Heart right ventricle (tissue), 16 donors: ENCODE results near the gene TTLL5. TPM values are rescaled to one million over a fixed set of nuclear protein-coding genes. Genes with fewer than 3 reads are reported as not detected.

Experiments
- ATAC-seq, 8 donors: fragments of 200-7000 bp; cut with Tn5 transposase; one replicate each; pipeline ENCODE4 v1.9.1; 2020; ENCODE audit warnings: mild to moderate bottlenecking in 8 of 8, moderate library complexity in 8 of 8, moderate number of reproducible peaks in 1 of 8
- DNase-seq, 2 donors: peaks; one replicate each; pipeline ENCODE4 v3.0.0-alpha.2; 2020
- H3K27ac ChIP-seq, 10 donors: fragments of 200-600 bp; sonication (generic) in 2 of 10; one replicate each; pipeline versions ENCODE4 v1.5.0 to v1.8.0; 2020 to 2022; ENCODE audit warnings: mild to moderate bottlenecking in 3 of 10
- H3K27me3 ChIP-seq, 7 donors: fragments of 200-600 bp; one replicate each; pipeline ENCODE4 v1.8.0; 2021 to 2022; ENCODE audit warnings: mild to moderate bottlenecking in 2 of 7
- H3K36me3 ChIP-seq, 9 donors: fragments of 200-600 bp; sonication (generic) in 1 of 9; one replicate each; pipeline versions ENCODE4 v1.5.0 to v1.8.0; 2020 to 2022; ENCODE audit warnings: mild to moderate bottlenecking in 2 of 9
- H3K4me1 ChIP-seq, 9 donors: fragments of 200-600 bp; sonication (generic) in 1 of 9; one replicate each; pipeline versions ENCODE4 v1.5.0 to v1.8.0; 2020 to 2022; ENCODE audit warnings: mild to moderate bottlenecking in 4 of 9
- H3K4me3 ChIP-seq, 10 donors: fragments of 200-600 bp; sonication (generic) in 2 of 10; one replicate each; pipeline versions ENCODE4 v1.5.0 to v1.8.0; 2020 to 2022; ENCODE audit warnings: mild to moderate bottlenecking in 7 of 10, moderate library complexity in 2 of 10
- H3K9me3 ChIP-seq, 11 donors: fragments of 200-600 bp in 10 of 11; sonication (generic) in 2 of 11; one replicate each; pipeline versions ENCODE4 v1.5.0 to v1.8.0; 2013 to 2022; ENCODE audit warnings: mild to moderate bottlenecking in 2 of 11, control low read depth in 1 of 11, moderate library complexity in 1 of 11
- CTCF ChIP-seq, 9 donors: fragments of 200-600 bp; sonication (generic) in 2 of 9; IDR thresholded peaks; one replicate each; pipeline versions ENCODE4 v1.5.0 to v1.8.0; 2021 to 2022; ENCODE audit warnings: antibody characterized with exemption in 9 of 9, mild to moderate bottlenecking in 5 of 9, moderate library complexity in 1 of 9
- WGBS, 2 donors: extraction: QIAGEN DNeasy Blood & Tissue Kit; methylation state at CpG; one replicate each; pipeline ENCODE4 v1.1.7; 2013; ENCODE audit warnings: inconsistent platforms in 1 of 2; 5-methylcytosine and 5-hydroxymethylcytosine counted together
- intact Hi-C, 10 donors: fragments of 100-400 bp; cut with DNase I; formaldehyde crosslinking; loops; one replicate each; pipeline versions ENCODE4 v1.11.1 to v1.14.2; 2022
- polyA plus RNA-seq, 2 donors: library from polyadenylated mRNA; stranded (reverse); fragments of 200-250 nt; gene quantifications; one replicate each; pipeline ENCODE4 v1.2.3, GENCODE V29; 2013
- total RNA-seq, 10 donors: library from RNA; stranded (reverse); fragmentation: NEBNext Ultra II Directional in 3 of 10; extraction: Animal tissue kit (Norgen Biotek cat#: 25700) in 3 of 10; gene quantifications; one replicate each; pipeline versions ENCODE4 v1.2.1 to v1.2.4, GENCODE V29; 2021 to 2023
- donor health status: Arrhythmogenic right ventricular cardiomyopathy.
- donor health status: ischemic (EF 13 %, LVEDD 7.1; RV severe dilation, severe dysfunction).
- donor health status: healthy with polysubstance abuse.
- donor health status: DM: no; HTN: yes; CAD: no.
- donor health status: DM: no; HTN: no; CAD: no.
- donor health status: ischemic (EF 25% LVEDD 6.9; RV normal size, moderate dysfunction).
- donor health status: ischemic (EF 25% LVEDD 5.7; RV mildly dilated, moderate dysfunction).
- donor health status: healthy.
- donor health status: DM: yes; HTN: yes; CAD: no.
- donor health status: Ischemic cardiomyopathy.
- donor health status: ischemic (EF 35%, LVEDD 5.7; RV mildly dilated, moderate dysfunction).
- donor health status: nonischemic (EF 11% LVEDD 7.7; RV severe dilation, severe dysfunction).
- donor health status: DM: yes; HTN: yes; CAD: no.
- donor health status: PGD.
- donor health status: ischemic (EF 29% LVEDD 5.4; RV normal size, mild dysfunction).
- donor health status: nonischemic (EF 23%, LVEDD 6.1; RV moderate dilation, normal function).

TTLL5 gene
- total and polyA plus RNA-seq, 12 donors = 5.6 to 24.7 (median 17.6) TPM

GRCh38 chr14:75981426-75982265 lies 320.6 kb downstream of the TTLL5 start, which contains the start of gene TGFB3:
Gene TGFB3, minus strand, starts transcription at chr14:75981995. Its CDS starts 1,102 bp downstream, at chr14:75980893.
- Histone ChIP-seq H3K9me3 (no peaks in the 10 kb centered on the region), H3K27me3 (no peaks in the 10 kb centered on the region), H3K4me3 (peak within 1 kb of the TSS; percentile 60 to 92 (median 78)), H3K4me1 (peaks cover 0 to 76% (median 37%) of the 10 kb centered on the region in 9 donors), H3K36me3 (no peaks in the 10 kb centered on the region), H3K27ac (peak within 1 kb of the TSS; percentile 88 to 98 (median 96))
- DNase-seq (peak; percentile 73 to 89), ATAC-seq (peak; percentile 68 to 79 (median 74))
- intact Hi-C loops = loop anchor here in 9 of 10 donors (1.0 to 10.0 kb wide), 16 partner anchors 74 to 276 kb away; no protein-coding TSS in a partner anchor
- TF ChIP-seq CTCF (IDR thresholded peaks at IDR 0.05) = no peak
- WGBS, 2 donors = 1% methylated on average over 26 of the region's 26 CpGs

- 1% methylated on average over 74 to 76 of the region's 77 CpGs for WGBS, 2 donors
- peak overlapping the region; percentile 88 to 98 (median 96) for H3K27ac ChIP-seq
- DNase-seq (peak; percentile 84 to 87), ATAC-seq (peak; percentile 60 to 82 (median 70))
- H3K36me3 ChIP-seq = no peaks in the 10 kb centered on the region
- H3K4me1 ChIP-seq = peaks cover 0 to 72% (median 42%) of the 10 kb centered on the region in 9 donors
- TF ChIP-seq CTCF (IDR thresholded peaks at IDR 0.05) = peak; percentile 47 to 78 (median 68)
- no peaks in the 10 kb centered on the region for H3K9me3 ChIP-seq
- no peaks in the 10 kb centered on the region for H3K27me3 ChIP-seq
- intact Hi-C loops = loop anchor here in 9 of 10 donors (1.0 to 10.0 kb wide), 15 partner anchors 75 to 277 kb away; no protein-coding TSS in a partner anchor
- H3K4me3 ChIP-seq = peak overlapping the region; percentile 60 to 92 (median 78)
Measured at GRCh38 chr14:75982266-75983018, 321.4 kb downstream of the TTLL5 start.

- H3K4me1 ChIP-seq = peaks cover 0 to 67% (median 37%) of the 10 kb centered on the region in 9 donors
- no peak for ATAC-seq
- H3K27ac ChIP-seq = peak overlapping the region; percentile 88 to 98 (median 96)
- H3K9me3 ChIP-seq = no peaks in the 10 kb centered on the region
- H3K4me3 ChIP-seq = peak overlapping the region; percentile 60 to 92 (median 78)
- 45% methylated on average over 7 of the region's 7 CpGs for WGBS, 2 donors
- H3K36me3 ChIP-seq = no peaks in the 10 kb centered on the region
- TF ChIP-seq CTCF (IDR thresholded peaks at IDR 0.05) = no peak
- intact Hi-C loops = loop anchor here in 9 of 10 donors (2.0 to 10.0 kb wide), 10 partner anchors 76 to 274 kb away; no protein-coding TSS in a partner anchor
- no peak for DNase-seq
- H3K27me3 ChIP-seq = no peaks in the 10 kb centered on the region
Measured at GRCh38 chr14:75983019-75983358, 321.9 kb downstream of the TTLL5 start.

GRCh38 chr14:75984674-75985073 lies 323.6 kb downstream of the TTLL5 start:
- H3K27me3 ChIP-seq = no peaks in the 10 kb centered on the region
- intact Hi-C loops = loop anchor here in 6 of 10 donors (5.0 to 10.0 kb wide), 6 partner anchors 77 to 272 kb away; no protein-coding TSS in a partner anchor
- WGBS, 2 donors = 54 to 67% methylated on average over 2 of the region's 2 CpGs
- no peak overlapping the region for H3K4me3 ChIP-seq
- DNase-seq (no peak), ATAC-seq (no peak)
- peaks cover 0 to 10% (median 0%) of the 10 kb centered on the region in 9 donors for H3K36me3 ChIP-seq
- peak overlapping the region in 7 of 10 donors; percentile 7 to 98 (median 96) for H3K27ac ChIP-seq
- peaks cover 0 to 66% (median 40%) of the 10 kb centered on the region in 9 donors for H3K4me1 ChIP-seq
- no peak for TF ChIP-seq CTCF (IDR thresholded peaks at IDR 0.05)
- no peaks in the 10 kb centered on the region for H3K9me3 ChIP-seq
